ENCODE measurements around the gene SBF2. TPM values are rescaled to one million over a fixed set of nuclear protein-coding genes. Genes with fewer than 3 reads are reported as not detected.

The SBF2 gene
- total and polyA plus RNA-seq, 2 of the 13 experiments (the other 11 are each of a cell fraction or from before 2014, with no cell fraction given) = 24.0 to 45.8 TPM

DNA sequence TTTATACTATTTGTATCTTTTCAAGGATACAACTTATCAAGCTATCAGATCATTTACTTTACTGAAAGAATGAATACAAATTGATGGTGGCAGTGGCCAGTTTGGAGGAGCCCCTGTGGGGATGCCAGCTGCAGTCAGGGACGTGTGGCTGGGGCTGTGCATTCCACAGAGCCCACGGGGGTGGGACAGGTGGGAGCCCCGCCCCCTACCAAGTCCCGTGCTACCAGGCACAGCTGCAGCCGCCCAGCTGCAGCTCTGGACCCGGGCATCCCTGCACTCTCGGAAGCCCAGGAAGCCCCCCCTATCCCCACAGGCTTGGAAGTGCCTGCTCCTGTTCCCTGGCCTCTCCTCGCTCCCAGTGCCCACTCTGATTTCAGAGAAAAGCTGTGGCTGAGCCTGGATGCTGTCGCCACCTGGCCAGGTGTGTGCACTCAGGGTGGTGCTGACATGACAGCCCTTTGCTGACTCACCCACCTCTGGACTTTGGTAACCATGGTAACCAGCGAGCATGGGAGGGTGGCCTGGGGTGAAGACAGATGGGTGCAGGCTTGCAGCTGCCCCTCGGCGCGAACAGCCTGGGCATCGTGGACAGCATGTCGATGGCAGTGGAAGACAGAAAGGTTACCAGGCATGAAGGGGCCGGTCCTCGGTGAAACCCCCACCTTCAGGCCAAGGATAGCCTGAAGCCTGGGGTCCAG, 138.1 kb downstream of the SBF2 start:
- no peak overlapping the region for H2AFZ ChIP-seq (ENCODE audit: low read length)
- no peak overlapping the region for H3K27ac ChIP-seq (ENCODE audit: extremely low read length, insufficient read depth, low read length)
- no peak overlapping the region for H3K9ac ChIP-seq (ENCODE audit: insufficient read depth, low read depth, low read length)
- no peak overlapping the region for H3K4me2 ChIP-seq (ENCODE audit: low read depth, low read length)
- no TSS peak for BruUV-seq (replicated peaks)
- no peaks in the 10 kb centered on the region for H3K4me1 ChIP-seq (ENCODE audit: insufficient read depth, low read length)
- no peak overlapping the region for H3K4me3 ChIP-seq (replicated peaks in 1 of 3; ENCODE audit: insufficient read depth in 1 of 3, low read depth in 2 of 3, low read length in 3 of 3)
- peaks cover 3% of the 10 kb centered on the region; the same call in 1 of the 2 replicates for H4K20me1 ChIP-seq (ENCODE audit: insufficient read depth, low read length)
- H3K9me3 ChIP-seq (ENCODE audit: low read length) = no peaks in the 10 kb centered on the region
- in situ Hi-C loops (cut with HindIII; ENCODE audit: extremely low pct_ligation_motif_present, low pct_unique_long_range_greater_than_20kb) = no loop called here
- CTCF ChIA-PET (ENCODE audit: low intra/inter-chr PET ratio, low total read pairs) = no interaction called here
- ATAC-seq (no peak), FAIRE-seq (no peak), DNase-seq (ENCODE audit: low spot score) (no peak)
- TF ChIP-seq RFX1 (IDR thresholded peaks at IDR 0.05) = peak; percentile 54; the same call in 1 of the 2 replicates
- TF ChIP-seq ZNF589 (CRISPR knock-in tag; conservative IDR thresholded peaks at IDR 0.05) = no peak
- no peaks in the 10 kb centered on the region for H3K36me3 ChIP-seq (replicated peaks in 1 of 2; ENCODE audit: control insufficient read depth in 1 of 2, insufficient read depth in 2 of 2, low read length in 2 of 2)
- intact Hi-C loops (cut with micrococcal nuclease; ENCODE audit: unreplicated experiment) = no loop called here
- peaks cover 3% of the 10 kb centered on the region for H3K79me2 ChIP-seq (ENCODE audit: insufficient read depth, low read length)
- 94% methylated on average over 9 of the region's 17 CpGs for WGBS (ENCODE audit: low lambda C conversion rate)
- POLR2A ChIA-PET = no interaction called here
- H3K27me3 ChIP-seq (ENCODE audit: control insufficient read depth in 1 of 2, insufficient read depth in 2 of 2, low read length in 2 of 2) = no peaks in the 10 kb centered on the region

DNA sequence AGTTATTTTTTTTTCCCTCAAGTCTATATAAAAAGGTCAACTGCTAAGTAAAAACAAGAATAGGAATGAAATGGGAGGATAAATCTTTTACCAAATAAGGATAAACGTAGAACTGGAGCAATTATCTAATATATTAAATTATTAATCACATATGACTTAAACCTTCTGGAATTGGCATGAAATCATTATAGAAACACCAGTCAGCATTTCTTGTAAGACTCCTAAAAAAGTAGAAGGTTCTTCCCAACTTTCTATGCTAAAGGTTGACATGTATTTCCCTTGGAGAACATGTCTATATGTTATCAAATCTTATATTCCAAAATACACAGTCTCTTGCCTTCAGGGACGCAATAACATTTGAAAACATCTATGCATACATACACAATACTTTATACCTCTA, 143.2 kb downstream of the SBF2 start:
- WGBS (ENCODE audit: low lambda C conversion rate) = 100% methylated on average over 2 of the region's 2 CpGs
- in situ Hi-C loops (cut with HindIII; ENCODE audit: extremely low pct_ligation_motif_present, low pct_unique_long_range_greater_than_20kb) = no loop called here
- intact Hi-C loops (cut with micrococcal nuclease; ENCODE audit: unreplicated experiment) = no loop called here
- H3K9ac ChIP-seq (ENCODE audit: insufficient read depth, low read depth, low read length) = no peak overlapping the region
- DNase-seq (ENCODE audit: low spot score) = no peak
- no peaks in the 10 kb centered on the region for H3K36me3 ChIP-seq (replicated peaks in 1 of 2; ENCODE audit: control insufficient read depth in 1 of 2, insufficient read depth in 2 of 2, low read length in 2 of 2)
- no peaks in the 10 kb centered on the region for H3K4me1 ChIP-seq (ENCODE audit: insufficient read depth, low read length)
- CTCF ChIA-PET (ENCODE audit: low intra/inter-chr PET ratio, low total read pairs) = no interaction called here
- H3K4me2 ChIP-seq (ENCODE audit: low read depth, low read length) = no peak overlapping the region
- no peak overlapping the region for H3K27ac ChIP-seq (ENCODE audit: extremely low read length, insufficient read depth, low read length)
- no peaks in the 10 kb centered on the region for H3K9me3 ChIP-seq (ENCODE audit: low read length)
- TF ChIP-seq ERF (CRISPR knock-in tag; IDR thresholded peaks at IDR 0.05) (no peak), MAFF (IDR thresholded peaks at IDR 0.05; ENCODE audit: low read depth, low read length) (0 out of 2 replicates have a peak, but pooled peaks have one; percentile 13), MAFK (conservative IDR thresholded peaks at IDR 0.05 in 1 of 2, IDR thresholded peaks at IDR 0.05 in 1 of 2; ENCODE audit: low read length in 2 of 2) (peak; percentile 33 to 55; a peak in 2 of 4 replicates)
- POLR2A ChIA-PET = no interaction called here
- no peak overlapping the region for H3K4me3 ChIP-seq (replicated peaks in 1 of 3; ENCODE audit: insufficient read depth in 1 of 3, low read depth in 2 of 3, low read length in 3 of 3)
- no peak for ATAC-seq
- H3K27me3 ChIP-seq (ENCODE audit: control insufficient read depth in 1 of 2, insufficient read depth in 2 of 2, low read length in 2 of 2) = no peaks in the 10 kb centered on the region
- peaks cover 7% of the 10 kb centered on the region; the same call in 1 of the 2 replicates for H4K20me1 ChIP-seq (ENCODE audit: insufficient read depth, low read length)
- no peaks in the 10 kb centered on the region for H3K79me2 ChIP-seq (ENCODE audit: insufficient read depth, low read length)
- BruUV-seq (replicated peaks) = no TSS peak
- no peak overlapping the region for H2AFZ ChIP-seq (ENCODE audit: low read length)
- FAIRE-seq = no peak
